H1 (cell line): Measurements from ENCODE around the gene CD68. TPM values are rescaled to one million over a fixed set of nuclear protein-coding genes. Genes with fewer than 3 reads are reported as not detected.

Source experiments
- CBX5 ChIP-seq: fragments of 300-800, 300-1000 bp; sonication (generic); IDR thresholded peaks from 2 replicates; pipeline ENCODE4 v1.7.1; 2016; ENCODE audit warnings: antibody characterized with exemption, low read length, low read depth
- SP1 ChIP-seq: IDR thresholded peaks from 2 replicates; pipeline ENCODE4 v1.6.1; 2011; ENCODE audit warnings: low read depth, low read length
- SP4 ChIP-seq: IDR thresholded peaks from 2 replicates; pipeline ENCODE4 v1.6.1; 2012; ENCODE audit warnings: low read length, inconsistent platforms
- TAF7 ChIP-seq: optimal IDR thresholded peaks from 2 replicates; pipeline ENCODE3; 2011; ENCODE audit warnings: low read depth, mild to moderate bottlenecking, inconsistent platforms, low read length, moderate library complexity, borderline replicate concordance
- ZNF274 ChIP-seq: IDR thresholded peaks from 2 replicates; pipeline ENCODE4 v1.7.0; 2012; ENCODE audit warnings: low read length, borderline replicate concordance; ENCODE audit errors: extremely low read depth
- polyA plus RNA-seq, 7 experiments: library from polyadenylated mRNA; depleted of rRNA in 3 of 7; stranded (reverse) in 5 of 7; unstranded in 2 of 7; fragments of >200 nt in 5 of 7; fragments of 200-250 nt in 2 of 7; gene quantifications; 1 replicate in 5 of 7; 2 replicates in 1 of 7; 4 replicates in 1 of 7; pipeline versions ENCODE4 v1.2.1 to v1.2.3, GENCODE V29; 2011 to 2013; ENCODE audit warnings: missing spikeins in 2 of 7, mixed read lengths in 2 of 7
- total RNA-seq: library from RNA; stranded (reverse); fragmentation: NEBNext Ultra II Directional; extraction: Animal tissue kit (Norgen Biotek cat#: 25700); gene quantifications from 2 replicates; pipeline ENCODE4 v1.2.1, GENCODE V29; 2021
- TF ChIP-seq, protein P1 (sequence below): IDR thresholded peaks from 2 replicates; pipeline ENCODE4 v1.6.1; 2012; ENCODE audit warnings: inconsistent platforms

Gene CD68
- total and polyA plus RNA-seq, 2 of the 8 experiments (the other 6 are each of a cell fraction or from before 2014, with no cell fraction given): 0.18 TPM; not detected in 1

GRCh38 chr17:7626307-7626706 is 46.9 kb downstream of the CD68 start (continued):
- no peak for TF ChIP-seq CBX5
- TF ChIP-seq, protein P1, sequence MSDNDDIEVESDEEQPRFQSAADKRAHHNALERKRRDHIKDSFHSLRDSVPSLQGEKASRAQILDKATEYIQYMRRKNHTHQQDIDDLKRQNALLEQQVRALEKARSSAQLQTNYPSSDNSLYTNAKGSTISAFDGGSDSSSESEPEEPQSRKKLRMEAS: no peak
- TF ChIP-seq TAF7: no peak
- TF ChIP-seq SP1: no peak
- no peak for TF ChIP-seq ZNF274
- no peak for TF ChIP-seq SP4
- TF ChIP-seq, all 59 proteins: peak for 0
